K562 (cell line): ENCODE data around the gene HNF1B. TPM values are rescaled to one million over a fixed set of nuclear protein-coding genes. Genes with fewer than 3 reads are reported as not detected.
A peak's percentile ranks its signal among the peaks of the same experiment; 100 is the strongest.

Experiments
- ATAC-seq: fragments of 200-7000 bp; cut with Tn5 transposase; 3 replicates; pipeline ENCODE4 v1.9.1; 2020; ENCODE audit warnings: moderate library complexity
- BruUV-seq: library from RNA; stranded (reverse); fragments of 400-500 nt; replicated peaks from 2 replicates; lab custom pipeline; 2021; lab: Mats Ljungman, UMichigan
- CTCF ChIA-PET: fragments of 300-600 bp; formaldehyde crosslinking; extraction: SDS; loops from one replicate; lab custom pipeline; 2021; ENCODE audit warnings: low intra/inter-chr PET ratio; lab: Yijun Ruan, JAX
- POLR2A ChIA-PET: fragments of 300-600, 350-650 bp; sonication (Branson Sonifier 250); formaldehyde crosslinking; extraction: SDS; loops from one replicate; lab custom pipeline; 2021; ENCODE audit warnings: antibody characterized with exemption, inconsistent platforms; lab: Yijun Ruan, JAX
- DNase-seq, 4 experiments: peaks; one replicate each; pipeline versions ENCODE4 v3.0.0 to v3.0.0-alpha.2; 2011 to 2018; ENCODE audit warnings: low spot score in 3 of 4, mixed read lengths in 3 of 4; ENCODE audit errors: extremely low read depth in 1 of 4
- FAIRE-seq: peaks from 2 replicates; lab custom pipeline; 2011; peaks lifted over from hg19 to GRCh38; lab: Jason Lieb, UNC
- H2AFZ ChIP-seq: 2 replicates; pipeline ENCODE4 v1.6.0; 2011; ENCODE audit warnings: low read depth, low read length, control low read depth, inconsistent platforms
- H3K27ac ChIP-seq: fragments of 200-600 bp; 3 replicates; pipeline ENCODE4 v1.8.0; 2011; ENCODE audit warnings: low read depth, mild to moderate bottlenecking, control low read depth, inconsistent platforms, low read length, moderate library complexity, mixed read lengths; ENCODE audit errors: extremely low read depth
- H3K27me3 ChIP-seq, 2 experiments: fragments of 300-600 bp in 1 of 2; 2 replicates in 1 of 2; 3 replicates in 1 of 2; pipeline versions ENCODE4 v1.6.0 to v1.8.0; 2011; ENCODE audit warnings: inconsistent platforms in 2 of 2, low read length in 2 of 2, mild to moderate bottlenecking in 1 of 2, mixed read lengths in 1 of 2, moderate library complexity in 1 of 2; ENCODE audit not compliant: control insufficient read depth in 2 of 2, insufficient read depth in 2 of 2
- H3K36me3 ChIP-seq: fragments of 300-600 bp; 3 replicates; pipeline ENCODE4 v1.8.0; 2011; ENCODE audit warnings: mild to moderate bottlenecking, low read length, inconsistent platforms; ENCODE audit not compliant: control insufficient read depth, insufficient read depth
- H3K4me1 ChIP-seq, 2 experiments: fragments of 200-600 bp in 1 of 2; replicated peaks in 1 of 2; 2 replicates in 1 of 2; 3 replicates in 1 of 2; pipeline versions ENCODE4 v1.5.1 to v1.8.0; 2011; ENCODE audit warnings: inconsistent platforms in 2 of 2, low read length in 2 of 2, mild to moderate bottlenecking in 1 of 2, mixed read lengths in 1 of 2, moderate library complexity in 1 of 2; ENCODE audit not compliant: control insufficient read depth in 2 of 2, insufficient read depth in 2 of 2
- H3K4me2 ChIP-seq: 2 replicates; pipeline ENCODE4 v1.6.1; 2011; ENCODE audit warnings: low read length, control low read depth, inconsistent platforms, mixed read lengths; ENCODE audit not compliant: insufficient read depth
- H3K4me3 ChIP-seq: fragments of 200-600 bp; sonication (generic), shearing (Covaris generic); 2 replicates; pipeline ENCODE4 v1.5.1; 2016; ENCODE audit warnings: control low read depth, inconsistent platforms
- H3K79me2 ChIP-seq: fragments of 200-600 bp; 3 replicates; pipeline ENCODE4 v1.8.0; 2011; ENCODE audit warnings: low read length, inconsistent platforms; ENCODE audit not compliant: control insufficient read depth, insufficient read depth
- H3K9ac ChIP-seq, 2 experiments: 2 replicates each; pipeline versions ENCODE4 v1.6.0 to v1.6.1; 2011; ENCODE audit warnings: low read depth in 2 of 2, low read length in 2 of 2, control low read depth in 1 of 2, inconsistent platforms in 1 of 2, mild to moderate bottlenecking in 1 of 2, mixed read lengths in 1 of 2; ENCODE audit not compliant: insufficient read depth in 1 of 2
- H3K9me1 ChIP-seq: one replicate; pipeline ENCODE4 v1.6.0; 2011; ENCODE audit warnings: inconsistent platforms, mild to moderate bottlenecking, low read length, moderate library complexity; ENCODE audit not compliant: control insufficient read depth, insufficient read depth
- H3K9me3 ChIP-seq: replicated peaks from 2 replicates; pipeline ENCODE4 v1.5.1; 2011; ENCODE audit warnings: low read depth, low read length, inconsistent platforms; ENCODE audit not compliant: control insufficient read depth, insufficient read depth
- H4K20me1 ChIP-seq: replicated peaks from 2 replicates; pipeline ENCODE4 v1.6.1; 2011; ENCODE audit warnings: low read length, inconsistent platforms, mixed read lengths; ENCODE audit not compliant: control insufficient read depth, insufficient read depth
- CBX2 ChIP-seq: fragments of 200-600 bp; sonication (generic); IDR thresholded peaks from one replicate; pipeline ENCODE4 v1.6.1; 2012; ENCODE audit warnings: mild to moderate bottlenecking, low read length, inconsistent platforms; ENCODE audit not compliant: insufficient read depth, poor library complexity, severe bottlenecking
- MEIS2 ChIP-seq: fragments of 450-650 bp; IDR thresholded peaks from 2 replicates; pipeline ENCODE4 v1.6.1; 2014; ENCODE audit warnings: mild to moderate bottlenecking; ENCODE audit not compliant: partially characterized antibody
- PBX2 ChIP-seq, 2 experiments: IDR thresholded peaks in 1 of 2; conservative IDR thresholded peaks in 1 of 2; 2 replicates each; pipeline ENCODE4 v1.6.1; 2016; ENCODE audit warnings: low read depth in 2 of 2, mild to moderate bottlenecking in 1 of 2, missing compliant biosample characterization in 1 of 2, missing genetic modification characterization in 1 of 2, moderate library complexity in 1 of 2
- PKNOX1 ChIP-seq: fragments of 450-650 bp; IDR thresholded peaks from 2 replicates; pipeline ENCODE4 v1.6.1; 2016
- PTBP1 ChIP-seq: fragments of 200-400 bp; formaldehyde crosslinking; IDR thresholded peaks from 2 replicates; pipeline ENCODE4 v1.6.1; 2017; ENCODE audit warnings: low read depth, low read length
- SUPT5H ChIP-seq: fragments of 450-650 bp; IDR thresholded peaks from 2 replicates; pipeline ENCODE4 v1.6.1; 2016
- USF2 ChIP-seq: sonication (generic); formaldehyde crosslinking; IDR thresholded peaks from 2 replicates; pipeline ENCODE4 v1.5.0; 2020; ENCODE audit warnings: missing genetic modification reagents
- WGBS: fragments of 100-300 bp; shearing (Covaris generic); methylation state at CpG from one replicate; pipeline ENCODE4 v1.1.6; 2016; ENCODE audit warnings: low coverage, mixed read lengths; ENCODE audit not compliant: insufficient coverage; ENCODE audit errors: missing lambda C conversion rate; 5-methylcytosine and 5-hydroxymethylcytosine counted together
- in situ Hi-C: fragments of 300-500 bp; cut with MboI; formaldehyde crosslinking; loops from 4 replicates; pipeline ENCODE4 v1.15.0; 2018; ENCODE audit warnings: inconsistent platforms, mixed read lengths
- intact Hi-C: fragments of 100-400 bp; cut with micrococcal nuclease; formaldehyde crosslinking; loops from 2 replicates; pipeline ENCODE4 v1.14.2; 2022
- polyA plus RNA-seq, 8 experiments: library from polyadenylated mRNA; depleted of rRNA in 4 of 8; stranded (reverse) in 5 of 8; unstranded in 3 of 8; fragments of >200 nt; fragmentation: Nextera tagmentation in 2 of 8; fragmentation: Illumina TruSeq in 1 of 8; extraction: Ambion mirVana in 2 of 8; extraction: Trizol in 1 of 8; gene quantifications; 2 replicates each; pipeline versions ENCODE4 v1.2.1 to v1.2.3, GENCODE V29; 2011 to 2014; ENCODE audit warnings: inconsistent platforms in 1 of 8, missing spikeins in 1 of 8
- total RNA-seq, 7 experiments: library from RNA; depleted of rRNA in 6 of 7; stranded (reverse); fragments of >200 nt in 6 of 7; fragmentation: Illumina TruSeq in 2 of 7; extraction: Trizol in 2 of 7; gene quantifications; 2 replicates each; pipeline versions ENCODE4 v1.2.1 to v1.2.3, GENCODE V29; 2011 to 2021; ENCODE audit warnings: low replicate concordance in 1 of 7

HNF1B gene
- total and polyA plus RNA-seq, 9 of the 15 experiments (the other 6 are each of a cell fraction or from before 2014, with no cell fraction given) = not detected

- TF ChIP-seq USF2 (CRISPR knock-in tag) (no peak), PTBP1 (no peak), CBX2 (no peak)
Observed at GRCh38 chr17:37657202-37657601, 87.7 kb downstream of the HNF1B start (continued).

- H3K9me3 ChIP-seq = no peaks in the 10 kb centered on the region
- in situ Hi-C loops = no loop called here
- no TSS peak for BruUV-seq
Observed at GRCh38 chr17:37651849-37652248, 93.0 kb downstream of the HNF1B start.

More at GRCh38 chr17:37651849-37652248, 93.0 kb downstream of the HNF1B start:
- H3K27me3 ChIP-seq = peaks cover 0 to 9% of the 10 kb centered on the region in 2 experiments; a peak in 4 of 5 replicates
- ChIA-PET POLR2A (no interaction called here), CTCF (no interaction called here)
- no peaks in the 10 kb centered on the region for H4K20me1 ChIP-seq
- no peaks in the 10 kb centered on the region for H3K4me1 ChIP-seq
- intact Hi-C loops = loop anchor here (2.0 to 5.0 kb wide), 2 partner anchors 120 to 165 kb away; no protein-coding TSS in a partner anchor
- H2AFZ ChIP-seq = no peak overlapping the region
- FAIRE-seq (no peak), DNase-seq (no peak), ATAC-seq (no peak)
- no peak overlapping the region for H3K4me3 ChIP-seq
- no peaks in the 10 kb centered on the region for H3K79me2 ChIP-seq
- H3K4me2 ChIP-seq = no peak overlapping the region
- H3K9me1 ChIP-seq = no peaks in the 10 kb centered on the region
- H3K36me3 ChIP-seq = no peaks in the 10 kb centered on the region
- H3K27ac ChIP-seq = no peak overlapping the region
- no peak overlapping the region for H3K9ac ChIP-seq
- 0% methylated on average over 2 of the region's 2 CpGs for WGBS
- TF ChIP-seq PKNOX1 (peak; percentile 46; the same call in 1 of the 2 replicates), MEIS2 (peak; percentile 59), PBX2 (CRISPR knock-in tag; IDR thresholded peaks at IDR 0.05; ENCODE audit: low read depth) (no peak), PBX2 (tag; conservative IDR thresholded peaks at IDR 0.05; ENCODE audit: low read depth) (peak; percentile 69), SUPT5H (no peak)
- TF ChIP-seq, all 486 proteins: peak for 3
